H9 (cell line): ENCODE results near the gene MYO3A. TPM values are rescaled to one million over a fixed set of nuclear protein-coding genes. Genes with fewer than 3 reads are reported as not detected.

ENCODE experiments used
- DNase-seq: peaks from one replicate; pipeline ENCODE4 v3.0.0-alpha.2; 2017
- H2AFZ ChIP-seq: one replicate; pipeline ENCODE4 v1.6.1; 2013; ENCODE audit warnings: mild to moderate bottlenecking, low read length, control low read depth, moderate library complexity
- H2AK5ac ChIP-seq: 2 replicates; pipeline ENCODE4 v1.6.1; 2013; ENCODE audit warnings: low read length, control low read depth, mixed read lengths; ENCODE audit not compliant: insufficient read length
- H2BK120ac ChIP-seq: one replicate; pipeline ENCODE4 v1.6.1; 2013; ENCODE audit warnings: low read depth, mild to moderate bottlenecking, low read length, control low read depth, inconsistent platforms; ENCODE audit not compliant: poor library complexity, severe bottlenecking
- H2BK12ac ChIP-seq: 2 replicates; pipeline ENCODE4 v1.6.1; 2013; ENCODE audit warnings: low read length, control low read depth, mixed read lengths, low read depth; ENCODE audit not compliant: insufficient read length
- H2BK15ac ChIP-seq: 2 replicates; pipeline ENCODE4 v1.6.1; 2013; ENCODE audit warnings: low read depth, low read length, control low read depth
- H2BK20ac ChIP-seq: one replicate; pipeline ENCODE4 v1.6.1; 2013; ENCODE audit warnings: low read depth, mild to moderate bottlenecking, low read length, control low read depth, inconsistent platforms; ENCODE audit not compliant: poor library complexity, severe bottlenecking
- H2BK5ac ChIP-seq: 2 replicates; pipeline ENCODE4 v1.6.1; 2013; ENCODE audit warnings: low read length, control low read depth, mixed read lengths; ENCODE audit not compliant: insufficient read length
- H3K14ac ChIP-seq: 2 replicates; pipeline ENCODE4 v1.6.1; 2013; ENCODE audit warnings: low read length, control low read depth; ENCODE audit not compliant: insufficient read depth
- H3K18ac ChIP-seq: 2 replicates; pipeline ENCODE4 v1.6.1; 2013; ENCODE audit warnings: low read depth, mild to moderate bottlenecking, mixed read lengths, low read length, control low read depth; ENCODE audit not compliant: insufficient read length
- H3K23ac ChIP-seq: 2 replicates; pipeline ENCODE4 v1.6.1; 2013; ENCODE audit warnings: low read length, control low read depth, mixed read lengths, low read depth; ENCODE audit not compliant: insufficient read length
- H3K23me2 ChIP-seq: 2 replicates; pipeline ENCODE4 v1.6.1; 2013; ENCODE audit warnings: low read depth, mild to moderate bottlenecking, mixed read lengths, low read length, control low read depth; ENCODE audit not compliant: insufficient read length, poor library complexity, severe bottlenecking
- H3K27ac ChIP-seq: 2 replicates; pipeline ENCODE4 v1.5.1; 2013; ENCODE audit warnings: low read length, control low read depth, mixed read lengths, low read depth; ENCODE audit not compliant: insufficient read length
- H3K27me3 ChIP-seq: 2 replicates; pipeline ENCODE4 v1.6.1; 2013; ENCODE audit warnings: low read length, control low read depth, inconsistent platforms; ENCODE audit not compliant: insufficient read depth
- H3K4ac ChIP-seq: 2 replicates; pipeline ENCODE4 v1.6.1; 2013; ENCODE audit warnings: low read depth, mild to moderate bottlenecking, control low read depth, inconsistent platforms, low read length, moderate library complexity
- H3K4me1 ChIP-seq: 2 replicates; pipeline ENCODE4 v1.6.1; 2013; ENCODE audit warnings: low read length, control low read depth, inconsistent platforms; ENCODE audit not compliant: insufficient read depth
- H3K4me2 ChIP-seq: 2 replicates; pipeline ENCODE4 v1.6.1; 2013; ENCODE audit warnings: low read length, control low read depth, mixed read lengths; ENCODE audit not compliant: insufficient read length, insufficient read depth
- H3K56ac ChIP-seq: 2 replicates; pipeline ENCODE4 v1.6.1; 2013; ENCODE audit warnings: low read depth, mild to moderate bottlenecking, mixed read lengths, low read length, control low read depth; ENCODE audit not compliant: insufficient read length
- H3K79me1 ChIP-seq: 2 replicates; pipeline ENCODE4 v1.6.1; 2013; ENCODE audit warnings: low read depth, mild to moderate bottlenecking, moderate library complexity, low read length, control low read depth, inconsistent platforms; ENCODE audit not compliant: insufficient read depth, poor library complexity, severe bottlenecking
- H3K79me2 ChIP-seq: 2 replicates; pipeline ENCODE4 v1.6.1; 2013; ENCODE audit warnings: low read length, control low read depth, inconsistent platforms; ENCODE audit not compliant: insufficient read depth
- H3K9ac ChIP-seq: 2 replicates; pipeline ENCODE4 v1.6.1; 2013; ENCODE audit warnings: low read length, control low read depth, mixed read lengths; ENCODE audit not compliant: insufficient read length; ENCODE audit errors: extremely low read depth
- H3K9me3 ChIP-seq: one replicate; pipeline ENCODE4 v1.6.1; 2013; ENCODE audit warnings: low read depth, low read length, inconsistent platforms; ENCODE audit not compliant: control insufficient read depth
- H3T11ph ChIP-seq: one replicate; pipeline ENCODE4 v1.6.1; 2013; ENCODE audit warnings: mild to moderate bottlenecking, low read length, control low read depth, inconsistent platforms
- H4K20me1 ChIP-seq: one replicate; pipeline ENCODE4 v1.6.1; 2013; ENCODE audit not compliant: control insufficient read depth, insufficient read length, insufficient read depth
- H4K5ac ChIP-seq: 2 replicates; pipeline ENCODE4 v1.6.1; 2013; ENCODE audit warnings: low read depth, mild to moderate bottlenecking, mixed read lengths, low read length, control low read depth; ENCODE audit not compliant: insufficient read length
- H4K8ac ChIP-seq: replicated peaks from 2 replicates; pipeline ENCODE4 v1.6.1; 2013; ENCODE audit warnings: low read length, control low read depth, mixed read lengths, low read depth; ENCODE audit not compliant: insufficient read length
- H4K91ac ChIP-seq: 2 replicates; pipeline ENCODE4 v1.6.1; 2013; ENCODE audit warnings: low read depth, mild to moderate bottlenecking, moderate library complexity, mixed read lengths, low read length, control low read depth; ENCODE audit not compliant: insufficient read length
- H3K27ac Mint-ChIP-seq, 3 experiments: 2 replicates in 2 of 3; 3 replicates in 1 of 3; pipeline ENCODE4 v1.8.0; 2020 to 2021; ENCODE audit warnings: mixed read lengths in 3 of 3, mild to moderate bottlenecking in 1 of 3, moderate library complexity in 1 of 3
- H3K27me3 Mint-ChIP-seq: 2 replicates; pipeline ENCODE4 v1.8.0; 2021; ENCODE audit warnings: low read depth, mild to moderate bottlenecking, moderate library complexity, mixed read lengths
- H3K36me3 Mint-ChIP-seq, 3 experiments: 2 replicates in 2 of 3; 3 replicates in 1 of 3; pipeline ENCODE4 v1.8.0; 2020 to 2021; ENCODE audit warnings: low read depth in 3 of 3, mixed read lengths in 3 of 3; ENCODE audit not compliant: insufficient read depth in 1 of 3
- H3K4me1 Mint-ChIP-seq, 2 experiments: 2 replicates each; pipeline ENCODE4 v1.8.0; 2020; ENCODE audit warnings: mixed read lengths in 2 of 2
- H3K4me3 Mint-ChIP-seq, 2 experiments: 2 replicates in 1 of 2; 3 replicates in 1 of 2; pipeline ENCODE4 v1.8.0; 2020 to 2021; ENCODE audit warnings: mild to moderate bottlenecking in 2 of 2, mixed read lengths in 2 of 2, moderate library complexity in 1 of 2
- H3K9me3 Mint-ChIP-seq, 2 experiments: 2 replicates in 1 of 2; 3 replicates in 1 of 2; pipeline ENCODE4 v1.8.0; 2020; ENCODE audit warnings: mild to moderate bottlenecking in 2 of 2, mixed read lengths in 2 of 2, moderate library complexity in 1 of 2
- WGBS: extraction: QIAGEN DNeasy Blood & Tissue Kit; methylation state at CpG from one replicate; pipeline ENCODE4 v1.1.7; 2013; ENCODE audit warnings: missing lambda C conversion rate, low lambda C conversion rate, mixed read lengths; ENCODE audit not compliant: insufficient read length; ENCODE audit errors: extremely low coverage; 5-methylcytosine and 5-hydroxymethylcytosine counted together
- total RNA-seq: library from RNA; stranded (reverse); gene quantifications from 2 replicates; pipeline ENCODE4 v1.2.1, GENCODE V29; 2021
- TF ChIP-seq, protein P1 (sequence below): fragments of 200-600 bp; sonication (generic); conservative IDR thresholded peaks from 3 replicates; pipeline ENCODE4 v1.8.0; 2021; ENCODE audit warnings: antibody characterized with exemption, mild to moderate bottlenecking

MYO3A gene
- total RNA-seq, 1 experiment from 2014 or later = 4.3 TPM

- Histone ChIP-seq H2AK5ac (no peak overlapping the region), H4K20me1 (no peaks in the 10 kb centered on the region), H2BK12ac (no peak overlapping the region), H3K27me3 (no peaks in the 10 kb centered on the region), H3K79me1 (no peaks in the 10 kb centered on the region), H2BK5ac (no peak overlapping the region), H3T11ph (no peak overlapping the region), H2BK20ac (no peak overlapping the region), H3K79me2 (no peaks in the 10 kb centered on the region), H3K9ac (no peak overlapping the region), H2AFZ (no peak overlapping the region), H4K91ac (no peak overlapping the region), H3K4me2 (no peak overlapping the region), H3K23me2 (no peaks in the 10 kb centered on the region), H3K4ac (no peak overlapping the region), H3K23ac (no peak overlapping the region), H3K56ac (no peak overlapping the region), H2BK120ac (no peak overlapping the region), H3K18ac (no peak overlapping the region), H4K5ac (no peak overlapping the region), H3K4me1 (peaks cover 6% of the 10 kb centered on the region; the same call in 1 of the 2 replicates), H4K8ac (no peak overlapping the region), H3K14ac (no peak overlapping the region), H2BK15ac (no peak overlapping the region), H3K27ac (no peak overlapping the region), H3K9me3 (no peaks in the 10 kb centered on the region)
- H3K4me1 Mint-ChIP-seq = peaks cover 12 to 14% of the 10 kb centered on the region in 2 experiments
- WGBS = no CpG with 5 or more reads among the region's 5 CpGs
- peaks cover 5% of the 10 kb centered on the region for H3K27me3 Mint-ChIP-seq
- DNase-seq = no peak
- H3K36me3 Mint-ChIP-seq = no peaks in the 10 kb centered on the region; a peak in 1 of 7 replicates
- H3K4me3 Mint-ChIP-seq = no peak overlapping the region
- TF ChIP-seq, protein P1, sequence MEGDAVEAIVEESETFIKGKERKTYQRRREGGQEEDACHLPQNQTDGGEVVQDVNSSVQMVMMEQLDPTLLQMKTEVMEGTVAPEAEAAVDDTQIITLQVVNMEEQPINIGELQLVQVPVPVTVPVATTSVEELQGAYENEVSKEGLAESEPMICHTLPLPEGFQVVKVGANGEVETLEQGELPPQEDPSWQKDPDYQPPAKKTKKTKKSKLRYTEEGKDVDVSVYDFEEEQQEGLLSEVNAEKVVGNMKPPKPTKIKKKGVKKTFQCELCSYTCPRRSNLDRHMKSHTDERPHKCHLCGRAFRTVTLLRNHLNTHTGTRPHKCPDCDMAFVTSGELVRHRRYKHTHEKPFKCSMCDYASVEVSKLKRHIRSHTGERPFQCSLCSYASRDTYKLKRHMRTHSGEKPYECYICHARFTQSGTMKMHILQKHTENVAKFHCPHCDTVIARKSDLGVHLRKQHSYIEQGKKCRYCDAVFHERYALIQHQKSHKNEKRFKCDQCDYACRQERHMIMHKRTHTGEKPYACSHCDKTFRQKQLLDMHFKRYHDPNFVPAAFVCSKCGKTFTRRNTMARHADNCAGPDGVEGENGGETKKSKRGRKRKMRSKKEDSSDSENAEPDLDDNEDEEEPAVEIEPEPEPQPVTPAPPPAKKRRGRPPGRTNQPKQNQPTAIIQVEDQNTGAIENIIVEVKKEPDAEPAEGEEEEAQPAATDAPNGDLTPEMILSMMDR = no peak
- no peaks in the 10 kb centered on the region for H3K9me3 Mint-ChIP-seq
- no peak overlapping the region for H3K27ac Mint-ChIP-seq
These were observed 308.8 kb downstream of the MYO3A start for GRCh38 chr10:26242706-26243350.
